ENCODE data around the gene TSSK3.

GRCh38 chr1:32353431-32353830 is 8.9 kb upstream of the TSSK3 start:
- TF ChIP-seq POLR2A (IDR thresholded peaks at IDR 0.05) = no peak
- no peak for TF ChIP-seq CTCF (IDR thresholded peaks at IDR 0.05)

Data from Peyer's patch (tissue), 4 donors.